B cell (primary cell): ENCODE results near the gene SERTAD4.

Source experiments
- CTCF ChIP-seq: fragments of 200-600 bp; IDR thresholded peaks from one replicate; pipeline ENCODE4 v1.8.0; 2022; ENCODE audit warnings: antibody characterized with exemption, mild to moderate bottlenecking
- EZH2 ChIP-seq: IDR thresholded peaks from 2 replicates; pipeline ENCODE4 v1.6.1; 2012; ENCODE audit warnings: borderline replicate concordance, low read depth, mild to moderate bottlenecking, moderate library complexity, low read length; ENCODE audit not compliant: insufficient read depth, poor library complexity, severe bottlenecking

GRCh38 chr1:210272666-210273065 lies 40.1 kb downstream of the SERTAD4 start:
- TF ChIP-seq CTCF (no peak), EZH2 (no peak)
